Stimulated activated CD4-positive, alpha-beta T cell treated with anti-CD3 and anti-CD28 coated beads, Interleukin-1b, Interleukin-23, amount 100 ng/mL, for 48 hours (primary cell): ENCODE measurements around the gene TAMALIN.

ENCODE experiments used
- DNase-seq: peaks from one replicate; pipeline ENCODE4 v3.0.0-alpha.2; 2020

TAMALIN gene

DNA sequence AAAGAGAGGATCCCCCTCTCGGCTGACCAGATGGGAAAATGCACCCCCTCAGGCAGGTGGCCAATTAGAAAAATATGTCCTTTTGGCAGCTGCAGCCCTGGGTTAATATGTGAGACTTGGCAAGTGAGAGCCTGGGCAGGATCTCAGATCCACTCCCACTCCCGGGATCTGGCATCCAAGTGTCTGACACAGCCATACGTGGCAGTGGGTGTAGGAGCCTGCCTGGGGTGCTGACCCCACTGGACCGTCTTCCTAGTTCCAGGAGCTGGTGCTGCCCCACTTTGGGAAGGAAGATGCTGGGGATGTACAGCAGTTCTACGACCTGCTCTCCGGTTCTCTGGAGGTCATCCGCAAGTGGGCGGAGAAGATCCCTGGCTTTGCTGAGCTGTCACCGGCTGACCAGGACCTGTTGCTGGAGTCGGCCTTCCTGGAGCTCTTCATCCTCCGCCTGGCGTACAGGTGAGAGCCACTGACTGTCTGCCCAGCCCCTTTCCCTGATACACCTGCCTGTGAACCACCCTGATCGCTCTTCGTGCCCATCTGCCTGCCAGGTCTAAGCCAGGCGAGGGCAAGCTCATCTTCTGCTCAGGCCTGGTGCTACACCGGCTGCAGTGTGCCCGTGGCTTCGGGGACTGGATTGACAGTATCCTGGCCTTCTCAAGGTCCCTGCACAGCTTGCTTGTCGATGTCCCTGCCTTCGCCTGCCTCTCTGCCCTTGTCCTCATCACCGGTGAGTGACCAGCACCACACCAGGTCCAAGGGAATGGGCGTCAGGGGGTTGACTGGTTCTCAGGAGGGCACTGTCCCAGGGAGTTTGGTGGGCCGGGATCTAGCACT lies 50.3 kb downstream of the TAMALIN start:
- DNase-seq, result no peak

- no peak for DNase-seq
Measured at GRCh38 chr12:52057638-52058576, 51.2 kb downstream of the TAMALIN start.

GRCh38 chr12:52058631-52059361 lies 52.0 kb downstream of the TAMALIN start:
- DNase-seq, result no peak

- DNase-seq, result no peak
Measured at GRCh38 chr12:52059582-52060497, 53.1 kb downstream of the TAMALIN start.

DNA sequence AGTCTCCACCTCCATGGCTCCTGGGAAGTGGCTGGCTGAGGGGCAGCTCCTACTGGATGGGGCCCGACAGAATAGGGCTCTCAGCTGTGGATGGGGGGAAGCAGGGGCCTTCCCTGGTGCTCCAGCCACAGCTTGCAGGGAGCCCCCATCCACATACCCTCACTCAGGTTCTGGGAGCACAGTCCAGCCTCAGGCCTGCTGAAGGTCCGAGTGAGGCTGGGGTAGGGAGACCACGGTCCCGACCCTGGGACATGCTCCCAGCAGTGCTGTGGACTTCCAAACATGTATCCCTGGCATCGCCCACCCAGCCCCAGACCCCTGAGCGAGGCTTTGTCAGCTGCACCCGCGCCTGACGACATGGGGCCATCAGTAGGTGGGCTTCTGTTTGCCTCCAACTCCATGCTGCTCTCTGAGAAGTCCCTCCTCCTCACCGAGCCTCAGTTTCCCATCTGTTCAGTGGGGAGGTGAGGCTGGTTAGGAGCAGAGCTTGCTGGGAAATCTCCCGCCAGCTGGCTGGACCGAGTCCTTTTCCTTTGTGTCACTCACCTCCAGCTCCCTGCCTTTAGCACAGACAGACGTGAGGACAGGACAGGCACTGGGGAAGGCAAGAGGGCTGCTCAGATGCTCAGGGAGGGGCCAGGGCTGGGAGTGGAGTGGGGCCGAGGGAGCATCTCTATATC lies 53.9 kb downstream of the TAMALIN start:
- no peak for DNase-seq

GRCh38 chr12:52061470-52062166 lies 54.9 kb downstream of the TAMALIN start:
- DNase-seq, result no peak

DNA sequence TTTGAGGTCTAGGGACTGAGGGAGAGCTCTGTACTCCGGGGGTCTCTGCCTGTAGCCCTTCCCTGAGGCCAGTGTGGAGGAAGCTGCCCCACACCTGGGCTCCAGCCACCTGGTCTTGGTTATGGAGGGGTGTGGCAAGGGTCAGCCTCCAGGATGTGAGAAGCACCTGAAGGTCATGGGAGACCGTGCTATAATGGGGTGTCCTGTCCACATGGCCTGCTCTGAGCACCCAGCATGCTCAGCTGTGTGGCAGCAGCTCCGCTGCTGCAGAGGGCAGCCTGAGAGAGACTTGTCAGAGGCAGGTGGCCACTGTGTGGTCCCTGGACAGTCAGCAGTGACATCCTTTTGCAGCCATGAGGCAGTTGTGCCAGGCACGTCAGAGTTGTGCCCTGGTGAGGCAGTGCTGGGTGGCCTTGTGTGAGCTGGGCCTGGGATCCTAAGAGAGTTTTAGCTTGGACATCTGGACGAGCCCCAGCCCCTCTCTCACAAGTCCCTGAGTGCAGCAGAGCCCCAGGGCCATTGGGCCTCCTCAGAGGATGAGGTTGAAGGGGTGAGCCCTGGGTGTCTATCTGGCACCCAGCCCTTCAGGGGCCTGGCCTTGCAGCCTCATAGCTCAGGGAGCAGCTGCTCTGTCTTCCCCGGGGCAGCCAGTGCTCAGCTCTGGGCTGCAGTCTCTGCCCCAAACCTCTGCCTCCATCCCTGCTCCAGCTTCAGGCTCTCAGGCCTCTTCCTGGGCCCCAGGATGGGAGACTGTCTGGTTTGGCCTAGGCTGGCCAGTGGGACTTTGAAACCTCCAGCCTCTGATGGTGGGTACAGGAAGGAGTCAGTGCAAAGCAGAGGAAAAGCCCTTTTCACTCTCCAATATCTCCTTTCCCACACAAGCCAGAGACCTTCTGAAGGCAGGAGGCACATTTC lies 55.7 kb downstream of the TAMALIN start:
- DNase-seq, result no peak

DNA sequence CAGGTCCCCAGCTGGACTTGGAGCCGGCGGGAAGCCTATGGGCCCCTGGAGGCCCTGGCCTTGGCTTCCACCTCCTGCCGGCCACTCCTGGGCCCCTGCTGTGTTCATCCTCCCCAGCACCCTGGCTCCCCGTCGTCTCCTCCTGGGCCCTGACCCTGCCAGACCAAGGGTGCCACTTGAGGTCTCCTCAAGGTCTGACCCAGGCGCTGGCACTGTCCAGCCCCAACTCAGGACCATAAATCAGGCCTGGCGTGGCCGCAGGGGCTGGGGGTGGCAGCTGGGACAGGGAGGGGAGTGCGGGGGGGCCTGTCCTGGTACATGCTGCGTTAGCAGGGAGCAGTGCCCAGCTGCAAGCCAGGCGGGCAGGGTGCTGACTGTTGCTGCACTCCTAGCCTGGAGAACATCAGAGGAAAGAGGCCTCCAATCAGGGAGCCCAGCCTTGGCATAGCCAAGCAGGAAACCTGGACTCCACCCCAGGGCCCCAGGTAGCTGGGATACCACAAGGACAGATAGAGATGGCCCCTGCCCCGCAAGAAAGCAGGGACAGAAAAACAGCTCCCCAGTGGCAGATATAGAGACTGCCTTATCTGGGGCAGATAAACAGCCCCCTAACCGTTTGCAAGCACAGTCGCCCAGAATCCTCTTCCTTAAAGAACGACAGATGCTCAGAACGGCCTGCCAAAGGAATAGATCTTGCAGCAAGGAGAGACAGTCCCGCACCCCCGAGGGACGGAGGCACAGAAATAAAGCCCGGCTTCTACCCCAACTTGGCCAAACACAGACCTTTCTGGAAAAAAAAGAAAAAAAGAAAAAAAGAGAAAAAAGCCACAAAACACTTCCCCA lies 56.6 kb downstream of the TAMALIN start:
- no peak for DNase-seq

DNA sequence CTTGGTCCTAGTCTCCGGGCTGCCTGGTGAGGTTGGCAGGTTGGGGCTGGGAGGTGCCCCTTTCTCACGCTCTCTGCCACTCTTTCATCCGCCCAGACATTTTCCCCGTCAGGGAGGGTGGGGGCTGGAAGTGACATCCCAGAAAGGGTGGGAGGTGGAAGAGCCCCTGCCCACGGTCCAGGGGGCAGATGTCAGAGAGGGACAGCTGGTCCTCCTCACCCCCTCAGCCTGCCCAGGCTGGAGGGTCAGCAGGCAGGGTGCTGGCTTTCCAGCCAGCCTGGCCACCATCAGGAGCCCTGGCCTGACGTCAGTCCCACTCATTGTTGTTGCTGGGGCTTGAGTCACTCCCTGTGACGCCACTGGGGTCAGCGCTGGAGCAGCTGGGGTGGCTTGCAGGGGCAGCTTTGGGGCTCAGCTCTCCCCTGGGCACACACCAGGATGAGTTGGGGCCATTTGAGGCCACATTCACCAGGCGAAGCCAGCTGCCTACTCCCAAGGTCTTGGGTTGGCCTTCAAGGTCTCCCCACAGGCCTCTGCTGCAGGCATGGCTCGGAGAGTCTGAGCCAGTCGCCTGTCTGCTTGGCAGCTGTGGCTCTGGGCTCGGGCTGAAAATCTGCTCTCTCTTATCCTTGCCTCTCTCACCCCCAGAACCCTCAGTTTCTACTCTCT lies 57.4 kb downstream of the TAMALIN start:
- no peak for DNase-seq
